BE2C (cell line): Measurements from ENCODE around the gene MYL12A.

Source experiments
- DNase-seq: peaks from one replicate; pipeline ENCODE4 v3.0.0-alpha.2; 2020
- H3K27me3 ChIP-seq: fragments of 250-450 bp; sonication (Bioruptor Pico); 2 replicates; pipeline ENCODE4 v1.5.1; 2020; ENCODE audit warnings: mild to moderate bottlenecking
- H3K36me3 ChIP-seq: fragments of 250-450 bp; sonication (Bioruptor Pico); 2 replicates; pipeline ENCODE4 v1.5.1; 2020; ENCODE audit warnings: mild to moderate bottlenecking
- H3K4me1 ChIP-seq: fragments of 250-450 bp; sonication (Bioruptor Pico); 2 replicates; pipeline ENCODE4 v1.5.1; 2020
- H3K4me3 ChIP-seq: 2 replicates; pipeline ENCODE4 v1.5.1; 2011; ENCODE audit warnings: low read depth, low read length
- H3K9me3 ChIP-seq: fragments of 250-450 bp; sonication (Bioruptor Pico); 2 replicates; pipeline ENCODE4 v1.5.1; 2020
- TF ChIP-seq, protein P1 (sequence below): IDR thresholded peaks from 2 replicates; pipeline ENCODE4 v1.5.1; 2012; ENCODE audit warnings: mild to moderate bottlenecking, low read depth, low read length

MYL12A gene

DNA sequence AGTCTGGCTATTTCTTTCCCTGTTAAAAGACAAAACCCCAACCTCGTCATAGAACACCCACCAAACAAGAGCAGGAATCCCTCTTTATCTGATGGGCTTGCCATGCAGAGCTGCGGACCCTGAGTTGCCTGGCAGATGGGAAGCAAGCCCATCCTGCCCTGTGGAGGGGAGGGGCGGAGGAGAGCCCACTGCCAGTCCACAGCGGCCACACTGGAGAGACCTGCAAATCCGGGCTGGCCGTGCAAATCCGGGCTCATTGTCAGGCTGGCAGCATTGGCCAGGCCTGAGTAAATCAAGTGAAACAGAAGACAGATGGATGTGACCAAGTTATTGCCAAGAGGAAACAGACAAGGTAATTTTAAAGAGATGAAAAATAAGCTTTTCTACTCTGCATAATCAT lies 36.3 kb downstream of the MYL12A start:
- Histone ChIP-seq H3K36me3 (no peaks in the 10 kb centered on the region), H3K27me3 (no peaks in the 10 kb centered on the region), H3K4me1 (no peaks in the 10 kb centered on the region), H3K9me3 (no peaks in the 10 kb centered on the region), H3K4me3 (no peak overlapping the region)
- peak; percentile 31 for DNase-seq
- TF ChIP-seq, protein P1, sequence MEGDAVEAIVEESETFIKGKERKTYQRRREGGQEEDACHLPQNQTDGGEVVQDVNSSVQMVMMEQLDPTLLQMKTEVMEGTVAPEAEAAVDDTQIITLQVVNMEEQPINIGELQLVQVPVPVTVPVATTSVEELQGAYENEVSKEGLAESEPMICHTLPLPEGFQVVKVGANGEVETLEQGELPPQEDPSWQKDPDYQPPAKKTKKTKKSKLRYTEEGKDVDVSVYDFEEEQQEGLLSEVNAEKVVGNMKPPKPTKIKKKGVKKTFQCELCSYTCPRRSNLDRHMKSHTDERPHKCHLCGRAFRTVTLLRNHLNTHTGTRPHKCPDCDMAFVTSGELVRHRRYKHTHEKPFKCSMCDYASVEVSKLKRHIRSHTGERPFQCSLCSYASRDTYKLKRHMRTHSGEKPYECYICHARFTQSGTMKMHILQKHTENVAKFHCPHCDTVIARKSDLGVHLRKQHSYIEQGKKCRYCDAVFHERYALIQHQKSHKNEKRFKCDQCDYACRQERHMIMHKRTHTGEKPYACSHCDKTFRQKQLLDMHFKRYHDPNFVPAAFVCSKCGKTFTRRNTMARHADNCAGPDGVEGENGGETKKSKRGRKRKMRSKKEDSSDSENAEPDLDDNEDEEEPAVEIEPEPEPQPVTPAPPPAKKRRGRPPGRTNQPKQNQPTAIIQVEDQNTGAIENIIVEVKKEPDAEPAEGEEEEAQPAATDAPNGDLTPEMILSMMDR: no peak

- DNase-seq: no peak
- Histone ChIP-seq H3K9me3 (no peaks in the 10 kb centered on the region), H3K27me3 (no peaks in the 10 kb centered on the region), H3K4me1 (no peaks in the 10 kb centered on the region), H3K36me3 (no peaks in the 10 kb centered on the region), H3K4me3 (no peak overlapping the region)
- TF ChIP-seq, protein P1: no peak
Observed at GRCh38 chr18:3284501-3284900, 36.9 kb downstream of the MYL12A start.

- Histone ChIP-seq H3K36me3 (no peaks in the 10 kb centered on the region), H3K4me1 (no peaks in the 10 kb centered on the region), H3K9me3 (no peaks in the 10 kb centered on the region), H3K27me3 (no peaks in the 10 kb centered on the region), H3K4me3 (no peak overlapping the region)
- DNase-seq: no peak
- TF ChIP-seq, protein P1: no peak
Observed at GRCh38 chr18:3286159-3286558, 38.6 kb downstream of the MYL12A start.

GRCh38 chr18:3293196-3293951 lies 45.8 kb downstream of the MYL12A start:
- Histone ChIP-seq H3K36me3 (no peaks in the 10 kb centered on the region), H3K4me3 (no peak overlapping the region), H3K27me3 (no peaks in the 10 kb centered on the region), H3K9me3 (no peaks in the 10 kb centered on the region), H3K4me1 (no peaks in the 10 kb centered on the region)
- DNase-seq: no peak
- TF ChIP-seq, protein P1: no peak

- Histone ChIP-seq H3K36me3 (no peaks in the 10 kb centered on the region), H3K4me3 (no peak overlapping the region), H3K27me3 (no peaks in the 10 kb centered on the region), H3K9me3 (no peaks in the 10 kb centered on the region), H3K4me1 (no peaks in the 10 kb centered on the region)
- DNase-seq: no peak
- TF ChIP-seq, protein P1: no peak
Observed at GRCh38 chr18:3294435-3295080, 47.0 kb downstream of the MYL12A start.
